Gastrocnemius medialis (tissue), 4 donors: ENCODE measurements around the gene PRRT2. TPM values are rescaled to one million over a fixed set of nuclear protein-coding genes. Genes with fewer than 3 reads are reported as not detected.
"Not testable (repeated sequence)": the region's sequence is repeated elsewhere in the genome, so short reads cannot be mapped to it uniquely, and the experiment has no call there.

ENCODE experiments used
- ATAC-seq, 2 donors: fragments of 150-250 bp; one replicate each; pipeline ENCODE4 v1.9.1; 2016
- DNase-seq, 2 donors: peaks; one replicate each; pipeline ENCODE4 v3.0.0-alpha.2; 2019
- H3K27ac ChIP-seq, 4 donors: fragments of 200-600 bp; sonication (generic); 1 replicate in 1 of 4; 2 replicates in 3 of 4; pipeline ENCODE4 v1.5.1; 2016 to 2018; ENCODE audit warnings: mild to moderate bottlenecking in 2 of 4, moderate library complexity in 1 of 4
- H3K27me3 ChIP-seq, 3 donors: fragments of 200-600 bp; sonication (generic) in 2 of 3; 1 replicate in 1 of 3; 2 replicates in 2 of 3; pipeline versions ENCODE4 v1.5.1 to v1.6.0; 2016 to 2019; ENCODE audit warnings: mild to moderate bottlenecking in 1 of 3, moderate library complexity in 1 of 3
- H3K36me3 ChIP-seq, 2 donors: fragments of 200-600 bp; sonication (generic) in 1 of 2; one replicate each; pipeline ENCODE4 v1.5.1; 2017 to 2018
- H3K4me1 ChIP-seq, 2 donors: fragments of 200-600 bp; sonication (generic) in 1 of 2; one replicate each; pipeline ENCODE4 v1.5.1; 2016 to 2017; ENCODE audit warnings: mild to moderate bottlenecking in 2 of 2
- H3K4me3 ChIP-seq, 4 donors: fragments of 200-600 bp; sonication (generic) in 3 of 4; 1 replicate in 1 of 4; 2 replicates in 3 of 4; pipeline ENCODE4 v1.5.1; 2016 to 2019; ENCODE audit warnings: mild to moderate bottlenecking in 2 of 4
- H3K9me3 ChIP-seq, 3 donors: fragments of 200-600 bp; sonication (generic) in 2 of 3; 1 replicate in 1 of 3; 2 replicates in 2 of 3; pipeline ENCODE4 v1.5.1; 2016 to 2019
- POLR2A ChIP-seq, 2 donors: fragments of 450-650 bp; IDR thresholded peaks; one replicate each; pipeline ENCODE4 v1.6.1; 2017; ENCODE audit warnings: antibody characterized with exemption in 2 of 2, mild to moderate bottlenecking in 2 of 2, moderate library complexity in 2 of 2
- in situ Hi-C, 4 donors: fragments of 200-750 bp; cut with MboI; loops; one replicate each; pipeline versions ENCODE4 v1.15.0 to v1.8.0; 2017; ENCODE audit warnings: low sequenced_read_pairs in 4 of 4
- intact Hi-C: fragments of 100-400 bp; cut with DNase I; formaldehyde crosslinking; loops from one replicate; pipeline ENCODE4 v1.15.1; 2023; ENCODE audit warnings: low total_unique reads
- total RNA-seq, 4 donors: library from RNA; depleted of rRNA; stranded (reverse); fragments of >200 nt; gene quantifications; one replicate each; pipeline versions ENCODE4 v1.1.0 to v1.2.3, GENCODE V29; 2016
- TF ChIP-seq, protein P1 (sequence below), 5 experiments: fragments of 450-650 bp in 3 of 5; fragments of 200-600 bp in 2 of 5; sonication (generic) in 2 of 5; IDR thresholded peaks in 4 of 5; conservative IDR thresholded peaks in 1 of 5; 1 replicate in 4 of 5; 2 replicates in 1 of 5; pipeline ENCODE4 v1.5.1; 2016 to 2019; ENCODE audit warnings: antibody characterized with exemption in 5 of 5, mild to moderate bottlenecking in 3 of 5, moderate library complexity in 3 of 5

Gene PRRT2
- total RNA-seq, 4 donors from 2014 or later, result 3.5 TPM; not detected in 3

DNA sequence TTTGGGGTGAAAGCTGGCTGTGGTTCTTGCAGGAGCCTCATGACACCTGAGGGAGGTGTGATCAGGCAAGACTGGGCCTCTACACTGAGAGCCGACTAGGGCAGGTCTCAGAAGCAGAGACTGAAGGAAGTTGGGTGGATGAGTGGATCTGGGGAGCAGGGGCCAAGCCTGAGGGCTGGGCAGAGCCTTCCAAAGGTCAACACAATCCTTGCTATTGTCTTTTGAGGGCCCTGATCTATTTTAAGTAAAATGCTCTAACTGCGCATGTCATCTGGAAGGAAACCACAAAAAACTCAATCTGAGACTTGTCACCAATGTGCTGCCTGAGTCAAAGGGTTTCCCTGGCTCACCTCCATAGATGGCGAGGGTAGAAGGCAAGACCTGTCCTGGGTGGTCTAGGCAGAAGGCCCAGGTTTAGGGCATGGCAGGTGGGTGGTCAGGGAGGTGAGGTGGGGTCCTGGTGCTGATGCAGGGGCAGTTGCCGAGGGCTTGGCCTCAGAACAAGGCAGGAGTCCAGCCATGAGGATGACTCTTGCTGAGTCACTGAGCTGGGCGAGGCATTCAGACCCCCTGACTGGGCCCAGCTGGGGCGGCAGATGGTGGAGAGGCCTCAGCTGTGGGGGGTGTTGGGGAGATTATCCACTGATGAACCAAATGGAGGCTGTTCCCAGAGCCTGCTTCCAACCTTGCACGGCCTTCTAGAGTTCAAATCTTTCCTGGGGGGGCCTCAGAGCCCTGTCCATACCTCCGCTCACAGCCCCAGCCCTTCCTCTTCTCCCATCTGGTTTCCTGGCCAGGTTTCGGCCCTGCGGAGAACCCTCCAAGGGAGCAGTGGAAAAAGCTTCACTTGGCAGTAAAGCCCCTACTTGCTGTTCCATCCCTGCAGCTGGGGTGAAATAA lies 13.4 kb downstream of the PRRT2 start:
- Histone ChIP-seq H3K4me3 (peak overlapping the region in 1 of 4 donors; percentile 5), H3K27me3 (no peaks in the 10 kb centered on the region), H3K9me3 (no peaks in the 10 kb centered on the region), H3K36me3 (no peaks in the 10 kb centered on the region), H3K27ac (peak overlapping the region; percentile 63 to 71 (median 68)), H3K4me1 (peaks cover 48 to 52% of the 10 kb centered on the region in 2 donors)
- intact Hi-C loops (no loop called here), in situ Hi-C loops (no loop called here)
- TF ChIP-seq POLR2A (IDR thresholded peaks at IDR 0.05), result no peak
- TF ChIP-seq, protein P1, sequence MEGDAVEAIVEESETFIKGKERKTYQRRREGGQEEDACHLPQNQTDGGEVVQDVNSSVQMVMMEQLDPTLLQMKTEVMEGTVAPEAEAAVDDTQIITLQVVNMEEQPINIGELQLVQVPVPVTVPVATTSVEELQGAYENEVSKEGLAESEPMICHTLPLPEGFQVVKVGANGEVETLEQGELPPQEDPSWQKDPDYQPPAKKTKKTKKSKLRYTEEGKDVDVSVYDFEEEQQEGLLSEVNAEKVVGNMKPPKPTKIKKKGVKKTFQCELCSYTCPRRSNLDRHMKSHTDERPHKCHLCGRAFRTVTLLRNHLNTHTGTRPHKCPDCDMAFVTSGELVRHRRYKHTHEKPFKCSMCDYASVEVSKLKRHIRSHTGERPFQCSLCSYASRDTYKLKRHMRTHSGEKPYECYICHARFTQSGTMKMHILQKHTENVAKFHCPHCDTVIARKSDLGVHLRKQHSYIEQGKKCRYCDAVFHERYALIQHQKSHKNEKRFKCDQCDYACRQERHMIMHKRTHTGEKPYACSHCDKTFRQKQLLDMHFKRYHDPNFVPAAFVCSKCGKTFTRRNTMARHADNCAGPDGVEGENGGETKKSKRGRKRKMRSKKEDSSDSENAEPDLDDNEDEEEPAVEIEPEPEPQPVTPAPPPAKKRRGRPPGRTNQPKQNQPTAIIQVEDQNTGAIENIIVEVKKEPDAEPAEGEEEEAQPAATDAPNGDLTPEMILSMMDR (IDR thresholded peaks at IDR 0.05 in 4 of 5, conservative IDR thresholded peaks at IDR 0.05 in 1 of 5), result no peak
- ATAC-seq (peak in 1 of 2 donors; percentile 31), DNase-seq (no peak)

DNA sequence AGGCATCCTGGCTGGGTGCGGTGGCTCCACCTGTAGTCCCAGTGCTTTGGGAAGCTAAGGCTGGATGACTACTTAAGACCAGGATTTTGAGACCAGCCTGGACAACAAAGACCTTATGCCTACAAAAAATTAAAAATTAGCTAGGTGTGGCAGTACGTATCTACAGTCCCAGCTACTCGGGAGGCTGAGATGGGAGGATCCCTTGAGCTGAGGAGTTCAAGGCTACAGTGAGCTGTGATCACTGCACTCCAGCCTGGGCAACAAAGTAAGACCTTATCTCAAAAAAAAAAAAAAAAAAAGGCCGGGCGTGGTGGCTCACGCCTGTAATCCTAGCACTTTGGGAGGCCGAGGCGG lies 14.3 kb downstream of the PRRT2 start:
- H3K27ac ChIP-seq, result peak overlapping the region in 3 of 4 donors; percentile 36 to 70 (median 63)
- in situ Hi-C loops, result no loop called here
- H3K27me3 ChIP-seq, result no peaks in the 10 kb centered on the region
- intact Hi-C loops, result no loop called here
- peaks cover 0 to 8% of the 10 kb centered on the region in 2 donors for H3K36me3 ChIP-seq
- DNase-seq (no peak), ATAC-seq (no peak)
- TF ChIP-seq, protein P1 (IDR thresholded peaks at IDR 0.05 in 4 of 5, conservative IDR thresholded peaks at IDR 0.05 in 1 of 5), result no peak
- TF ChIP-seq POLR2A (IDR thresholded peaks at IDR 0.05), result no peak
- no peak overlapping the region for H3K4me3 ChIP-seq
- no peaks in the 10 kb centered on the region for H3K9me3 ChIP-seq
- peaks cover 40 to 43% of the 10 kb centered on the region in 2 donors for H3K4me1 ChIP-seq

DNA sequence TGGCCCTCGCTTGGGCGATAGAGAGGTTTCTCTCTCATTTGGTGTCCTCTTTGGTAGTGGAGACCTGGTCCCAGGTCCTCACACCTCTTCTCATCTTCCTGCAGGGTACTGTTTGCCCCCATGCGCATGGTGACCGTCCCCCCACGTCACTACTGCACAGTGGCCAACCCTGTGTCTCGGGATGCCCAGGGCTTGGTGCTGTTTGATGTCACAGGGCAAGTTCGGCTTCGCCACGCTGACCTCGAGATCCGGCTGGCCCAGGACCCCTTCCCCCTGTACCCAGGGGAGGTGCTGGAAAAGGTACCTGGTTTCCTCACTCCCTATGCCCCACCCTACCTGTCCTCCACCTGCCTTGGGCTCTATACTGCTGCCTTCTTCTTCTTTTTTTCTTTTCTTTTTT lies 18.8 kb downstream of the PRRT2 start:
- H3K4me3 ChIP-seq, result no peak overlapping the region
- H3K9me3 ChIP-seq, result no peaks in the 10 kb centered on the region
- no peak for TF ChIP-seq POLR2A (IDR thresholded peaks at IDR 0.05)
- TF ChIP-seq, protein P1 (IDR thresholded peaks at IDR 0.05 in 4 of 5, conservative IDR thresholded peaks at IDR 0.05 in 1 of 5), result no peak
- H3K36me3 ChIP-seq, result peaks cover 0 to 34% of the 10 kb centered on the region in 2 donors
- H3K27me3 ChIP-seq, result no peaks in the 10 kb centered on the region
- in situ Hi-C loops, result no loop called here
- ATAC-seq (no peak), DNase-seq (no peak)
- intact Hi-C loops, result no loop called here
- no peak overlapping the region for H3K27ac ChIP-seq
- H3K4me1 ChIP-seq, result peaks cover 4 to 5% of the 10 kb centered on the region in 2 donors

DNA sequence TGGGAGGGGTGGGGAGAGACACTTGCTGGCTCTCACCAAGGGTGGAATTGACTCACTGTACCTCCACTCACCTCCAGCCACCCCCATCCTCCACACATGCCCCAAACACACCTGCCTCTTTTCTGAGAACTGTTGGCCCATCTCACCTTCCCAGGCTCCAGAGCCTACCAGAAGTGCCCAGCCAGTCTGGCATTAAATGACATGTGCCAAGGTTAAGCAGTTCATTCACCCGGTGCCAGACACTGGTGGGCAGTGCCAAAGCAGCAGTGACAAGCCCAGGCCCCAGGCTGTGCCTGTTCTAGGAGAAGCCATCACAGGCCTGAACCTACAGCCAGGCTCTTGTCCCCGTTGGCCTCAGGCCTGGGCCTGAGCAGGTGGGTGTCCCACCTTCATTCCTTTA lies 19.5 kb downstream of the PRRT2 start:
- in situ Hi-C loops, result no loop called here
- no peak overlapping the region for H3K4me3 ChIP-seq
- TF ChIP-seq POLR2A (IDR thresholded peaks at IDR 0.05), result no peak
- TF ChIP-seq, protein P1 (IDR thresholded peaks at IDR 0.05 in 4 of 5, conservative IDR thresholded peaks at IDR 0.05 in 1 of 5), result no peak
- intact Hi-C loops, result no loop called here
- DNase-seq (peak in 1 of 2 donors; percentile 35), ATAC-seq (peak in 1 of 2 donors; percentile 18)
- no peaks in the 10 kb centered on the region for H3K4me1 ChIP-seq
- H3K27ac ChIP-seq, result no peak overlapping the region
- peaks cover 0 to 37% of the 10 kb centered on the region in 2 donors for H3K36me3 ChIP-seq
- no peaks in the 10 kb centered on the region for H3K27me3 ChIP-seq
- no peaks in the 10 kb centered on the region for H3K9me3 ChIP-seq

DNA sequence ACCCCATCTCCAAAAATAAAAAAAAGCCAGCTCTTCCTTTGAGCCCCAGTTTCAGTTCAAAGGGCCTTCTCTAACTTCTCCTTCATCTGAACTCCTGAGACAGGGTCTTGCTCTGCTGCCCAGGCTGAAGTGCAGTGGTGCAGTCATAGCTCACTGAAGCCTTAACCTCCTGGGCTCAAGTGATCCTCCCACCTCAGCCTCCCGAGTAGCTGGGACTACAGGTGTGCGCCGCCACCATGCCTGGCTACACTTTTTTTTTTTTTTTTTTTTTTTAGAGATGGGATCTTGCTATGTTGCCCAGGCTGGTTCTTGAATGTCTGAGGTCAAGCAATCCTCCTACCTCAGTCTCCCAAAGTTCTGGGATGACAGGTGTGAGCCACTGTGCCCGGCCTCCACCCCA lies 21.2 kb downstream of the PRRT2 start:
- H3K27me3 ChIP-seq, H3K27ac ChIP-seq, H3K4me1 ChIP-seq, H3K9me3 ChIP-seq, ATAC-seq, H3K4me3 ChIP-seq, DNase-seq, intact Hi-C loops, in situ Hi-C loops: not testable (repeated sequence)
- H3K36me3 ChIP-seq, result peaks cover 0 to 53% of the 10 kb centered on the region in 2 donors
